HEK293 (cell line): Measurements from ENCODE around the gene KCNQ1.

Source experiments
- OSR2 ChIP-seq: fragments of 450-650 bp; formaldehyde crosslinking; IDR thresholded peaks from 2 replicates; pipeline ENCODE4 v1.5.1; 2016; ENCODE audit warnings: missing biosample characterization, missing genetic modification characterization
- SCRT2 ChIP-seq: fragments of 450-650 bp; formaldehyde crosslinking; IDR thresholded peaks from 2 replicates; pipeline ENCODE4 v1.5.1; 2016; ENCODE audit warnings: missing biosample characterization, missing genetic modification characterization
- ZNF10 ChIP-seq: fragments of 450-650 bp; formaldehyde crosslinking; IDR thresholded peaks from 2 replicates; pipeline ENCODE4 v1.5.1; 2017; ENCODE audit warnings: missing biosample characterization, missing genetic modification characterization
- ZNF169 ChIP-seq: fragments of 450-650 bp; formaldehyde crosslinking; IDR thresholded peaks from 2 replicates; pipeline ENCODE4 v1.5.1; 2016; ENCODE audit warnings: missing biosample characterization, missing genetic modification characterization
- ZNF350 ChIP-seq: fragments of 450-650 bp; formaldehyde crosslinking; IDR thresholded peaks from 2 replicates; pipeline ENCODE4 v1.5.0; 2017; ENCODE audit warnings: missing biosample characterization, mild to moderate bottlenecking, missing genetic modification characterization
- TF ChIP-seq, protein P1 (sequence below): fragments of 450-650 bp; formaldehyde crosslinking; IDR thresholded peaks from 2 replicates; pipeline ENCODE4 v1.5.1; 2016; ENCODE audit warnings: missing biosample characterization, missing genetic modification characterization

DNA sequence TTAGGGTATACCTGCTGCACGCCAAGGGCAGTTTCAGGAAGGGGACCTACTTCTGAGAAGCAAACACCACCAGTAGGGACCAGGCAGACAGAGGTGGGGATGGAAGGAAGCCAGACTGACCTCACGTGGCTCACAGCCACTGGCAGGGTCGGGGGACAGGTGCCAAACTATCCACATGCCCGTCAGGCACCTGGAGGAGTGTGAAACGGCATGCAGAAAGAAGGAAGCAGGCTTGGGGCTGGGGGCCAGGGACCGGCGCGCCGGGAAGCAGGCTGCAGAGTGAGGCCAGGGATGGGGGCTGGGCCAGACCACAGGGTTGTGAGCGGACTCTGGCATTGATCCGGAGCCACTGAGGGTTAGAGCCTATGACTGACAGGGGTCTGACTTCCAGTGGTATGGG lies 393.3 kb downstream of the KCNQ1 start:
- TF ChIP-seq, protein P1, sequence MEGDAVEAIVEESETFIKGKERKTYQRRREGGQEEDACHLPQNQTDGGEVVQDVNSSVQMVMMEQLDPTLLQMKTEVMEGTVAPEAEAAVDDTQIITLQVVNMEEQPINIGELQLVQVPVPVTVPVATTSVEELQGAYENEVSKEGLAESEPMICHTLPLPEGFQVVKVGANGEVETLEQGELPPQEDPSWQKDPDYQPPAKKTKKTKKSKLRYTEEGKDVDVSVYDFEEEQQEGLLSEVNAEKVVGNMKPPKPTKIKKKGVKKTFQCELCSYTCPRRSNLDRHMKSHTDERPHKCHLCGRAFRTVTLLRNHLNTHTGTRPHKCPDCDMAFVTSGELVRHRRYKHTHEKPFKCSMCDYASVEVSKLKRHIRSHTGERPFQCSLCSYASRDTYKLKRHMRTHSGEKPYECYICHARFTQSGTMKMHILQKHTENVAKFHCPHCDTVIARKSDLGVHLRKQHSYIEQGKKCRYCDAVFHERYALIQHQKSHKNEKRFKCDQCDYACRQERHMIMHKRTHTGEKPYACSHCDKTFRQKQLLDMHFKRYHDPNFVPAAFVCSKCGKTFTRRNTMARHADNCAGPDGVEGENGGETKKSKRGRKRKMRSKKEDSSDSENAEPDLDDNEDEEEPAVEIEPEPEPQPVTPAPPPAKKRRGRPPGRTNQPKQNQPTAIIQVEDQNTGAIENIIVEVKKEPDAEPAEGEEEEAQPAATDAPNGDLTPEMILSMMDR (tag by site-specific recombination): no peak
- TF ChIP-seq OSR2 (tag by site-specific recombination): no peak
- no peak for TF ChIP-seq ZNF169 (tag by site-specific recombination)
- TF ChIP-seq SCRT2 (tag by site-specific recombination): no peak
- no peak for TF ChIP-seq ZNF350 (tag by site-specific recombination)
- no peak for TF ChIP-seq ZNF10 (tag by site-specific recombination)
